HG02981 (cell line): ENCODE data around the gene ZNF132.

ENCODE experiments used
- ATAC-seq: cut with Tn5 transposase; IDR thresholded peaks from one replicate; pipeline ENCODE4 v1.9.1; 2021; ENCODE audit warnings: mild to moderate bottlenecking, moderate library complexity; ENCODE audit not compliant: unreplicated experiment

Gene ZNF132

GRCh38 chr19:58392945-58393724, 46.8 kb downstream of the ZNF132 start:
- no peak for ATAC-seq

GRCh38 chr19:58388175-58388526, 51.8 kb downstream of the ZNF132 start:
- no peak for ATAC-seq

GRCh38 chr19:58387338-58388174, 52.4 kb downstream of the ZNF132 start:
- no peak for ATAC-seq

- ATAC-seq: peak; percentile 90
Measured at GRCh38 chr19:58386576-58387337, 53.2 kb downstream of the ZNF132 start, which contains the start of gene RPS5. TSS of gene RPS5 (plus strand) at chr19:58387269. CDS start at chr19:58388138, 869 bp downstream.

- ATAC-seq: no peak
Measured at GRCh38 chr19:58385891-58386575, 53.9 kb downstream of the ZNF132 start.

GRCh38 chr19:58385313-58385890, 54.6 kb downstream of the ZNF132 start:
- ATAC-seq: no peak

GRCh38 chr19:58382997-58383603, 56.9 kb downstream of the ZNF132 start:
- no peak for ATAC-seq
